Mucosa of descending colon (tissue), 3 donors: ENCODE data around the gene ZCCHC9. TPM values are rescaled to one million over a fixed set of nuclear protein-coding genes. Genes with fewer than 3 reads are reported as not detected.

Experiments
- ATAC-seq: fragments of 200-7000 bp; cut with Tn5 transposase; one replicate; pipeline ENCODE4 v1.9.1; 2020; ENCODE audit warnings: mild to moderate bottlenecking, moderate library complexity
- DNase-seq, 3 donors: peaks; one replicate each; pipeline ENCODE4 v3.0.0-alpha.2; 2020
- H3K36me3 ChIP-seq: fragments of 200-600 bp; one replicate; pipeline ENCODE4 v1.8.0; 2021; ENCODE audit warnings: low read depth, mild to moderate bottlenecking
- H3K4me1 ChIP-seq: fragments of 200-600 bp; one replicate; pipeline ENCODE4 v1.8.0; 2021; ENCODE audit warnings: low read depth, mild to moderate bottlenecking
- H3K4me3 ChIP-seq: fragments of 200-600 bp; one replicate; pipeline ENCODE4 v1.8.0; 2021; ENCODE audit warnings: mild to moderate bottlenecking
- H3K9me3 ChIP-seq: fragments of 200-600 bp; one replicate; pipeline ENCODE4 v1.8.0; 2021; ENCODE audit warnings: mild to moderate bottlenecking
- CTCF ChIP-seq: fragments of 200-600 bp; IDR thresholded peaks from one replicate; pipeline ENCODE4 v1.8.0; 2022; ENCODE audit warnings: antibody characterized with exemption, mild to moderate bottlenecking
- intact Hi-C, 2 donors: fragments of 100-400 bp; cut with DNase I in 1 of 2; cut with micrococcal nuclease in 1 of 2; formaldehyde crosslinking; loops; one replicate each; pipeline versions ENCODE4 v1.11.0 to v1.11.1; 2022; cut with DNase I, micrococcal nuclease
- total RNA-seq, 3 donors: library from RNA; stranded (reverse); fragmentation: NEBNext Ultra II Directional in 2 of 3; extraction: Animal tissue kit (Norgen Biotek cat#: 25700) in 2 of 3; gene quantifications; one replicate each; pipeline versions ENCODE4 v1.2.1 to v1.2.4, GENCODE V29; 2021 to 2023
- donor health status: DM: no; HTN: no; CAD: no; lungs with moderate emphysema.
- donor health status: DM: no; HTN: no; CAD: no.
- donor health status: DM: no; HTN: yes; CAD: no.

ZCCHC9 gene
- total RNA-seq, 3 donors from 2014 or later = 11.8 to 22.8 (median 19.5) TPM

GRCh38 chr5:81297531-81297930, 3.9 kb upstream of the ZCCHC9 start:
- TF ChIP-seq CTCF = no peak
- DNase-seq (no peak), ATAC-seq (no peak)
- H3K4me1 ChIP-seq = peaks cover 20% of the 10 kb centered on the region
- peaks cover 4% of the 10 kb centered on the region for H3K9me3 ChIP-seq
- no peaks in the 10 kb centered on the region for H3K36me3 ChIP-seq
- intact Hi-C loops = no loop called here
- no peak overlapping the region for H3K4me3 ChIP-seq

- DNase-seq (no peak), ATAC-seq (no peak)
- intact Hi-C loops = no loop called here
- H3K36me3 ChIP-seq = no peaks in the 10 kb centered on the region
- no peak for TF ChIP-seq CTCF
- H3K4me3 ChIP-seq = peak overlapping the region; percentile 67
- H3K4me1 ChIP-seq = peaks cover 21% of the 10 kb centered on the region
- no peaks in the 10 kb centered on the region for H3K9me3 ChIP-seq
Observed at GRCh38 chr5:81300921-81301270, 491 bp upstream of the ZCCHC9 start.

GRCh38 chr5:81302596-81302995, 1.2 kb downstream of the ZCCHC9 start:
- Histone ChIP-seq H3K9me3 (no peaks in the 10 kb centered on the region), H3K4me1 (peaks cover 21% of the 10 kb centered on the region), H3K4me3 (no peak overlapping the region), H3K36me3 (no peaks in the 10 kb centered on the region)
- ATAC-seq = no peak
- intact Hi-C loops = no loop called here
- no peak for DNase-seq
- no peak for TF ChIP-seq CTCF

GRCh38 chr5:81303563-81303962, 2.2 kb downstream of the ZCCHC9 start:
- Histone ChIP-seq H3K4me3 (no peak overlapping the region), H3K4me1 (peaks cover 21% of the 10 kb centered on the region), H3K36me3 (no peaks in the 10 kb centered on the region), H3K9me3 (no peaks in the 10 kb centered on the region)
- no peak for TF ChIP-seq CTCF
- intact Hi-C loops = no loop called here
- ATAC-seq = no peak
- DNase-seq = no peak

- no peak for TF ChIP-seq CTCF
Observed at GRCh38 chr5:81305785-81306184, 4.4 kb downstream of the ZCCHC9 start.

GRCh38 chr5:81308836-81309235, 7.4 kb downstream of the ZCCHC9 start:
- H3K4me3 ChIP-seq = no peak overlapping the region
- intact Hi-C loops = no loop called here
- TF ChIP-seq CTCF = no peak
- no peaks in the 10 kb centered on the region for H3K4me1 ChIP-seq
- DNase-seq = no peak
- ATAC-seq = no peak
- H3K9me3 ChIP-seq = no peaks in the 10 kb centered on the region
- H3K36me3 ChIP-seq = no peaks in the 10 kb centered on the region

More at GRCh38 chr5:81305785-81306184, 4.4 kb downstream of the ZCCHC9 start:
- Histone ChIP-seq H3K4me3 (no peak overlapping the region), H3K36me3 (no peaks in the 10 kb centered on the region), H3K4me1 (peaks cover 8% of the 10 kb centered on the region), H3K9me3 (no peaks in the 10 kb centered on the region)
- intact Hi-C loops = no loop called here
- ATAC-seq (no peak), DNase-seq (no peak)
